ENCODE data around the gene ING4. TPM values are rescaled to one million over a fixed set of nuclear protein-coding genes. Genes with fewer than 3 reads are reported as not detected.

Gene ING4
- total and polyA plus RNA-seq, 12 donors = 17.7 to 32.5 (median 22.6) TPM

DNA sequence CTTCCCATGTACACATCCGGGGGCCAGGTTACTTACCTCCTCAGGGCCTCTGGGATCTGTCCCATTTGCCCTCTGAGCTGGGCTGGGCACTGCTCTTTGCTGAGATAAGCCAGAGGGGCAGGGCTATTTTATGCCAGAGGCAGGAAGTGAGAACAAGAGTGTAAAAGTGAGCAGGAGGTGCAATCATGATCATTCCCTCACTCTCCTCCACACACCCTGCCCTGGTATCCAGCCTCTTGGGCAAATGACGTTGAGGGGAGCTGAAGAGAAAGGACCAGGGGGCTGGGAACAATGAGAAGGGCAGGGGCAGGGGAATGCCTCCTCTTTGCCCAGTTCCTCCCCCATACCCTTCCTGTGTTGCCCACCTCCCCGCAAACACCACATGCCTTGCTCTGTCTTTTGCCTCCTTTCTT lies 31.4 kb downstream of the ING4 start:
- Histone ChIP-seq H3K4me1 (peaks cover 0 to 42% (median 3%) of the 10 kb centered on the region in 9 donors), H3K4me3 (peak overlapping the region in 8 of 10 donors; percentile 2 to 37 (median 24)), H3K27me3 (peaks cover 0 to 4% (median 0%) of the 10 kb centered on the region in 7 donors), H3K36me3 (no peaks in the 10 kb centered on the region), H3K9me3 (no peaks in the 10 kb centered on the region), H3K27ac (peak overlapping the region in 9 of 10 donors; percentile 3 to 85 (median 52))
- TF ChIP-seq, protein P1, sequence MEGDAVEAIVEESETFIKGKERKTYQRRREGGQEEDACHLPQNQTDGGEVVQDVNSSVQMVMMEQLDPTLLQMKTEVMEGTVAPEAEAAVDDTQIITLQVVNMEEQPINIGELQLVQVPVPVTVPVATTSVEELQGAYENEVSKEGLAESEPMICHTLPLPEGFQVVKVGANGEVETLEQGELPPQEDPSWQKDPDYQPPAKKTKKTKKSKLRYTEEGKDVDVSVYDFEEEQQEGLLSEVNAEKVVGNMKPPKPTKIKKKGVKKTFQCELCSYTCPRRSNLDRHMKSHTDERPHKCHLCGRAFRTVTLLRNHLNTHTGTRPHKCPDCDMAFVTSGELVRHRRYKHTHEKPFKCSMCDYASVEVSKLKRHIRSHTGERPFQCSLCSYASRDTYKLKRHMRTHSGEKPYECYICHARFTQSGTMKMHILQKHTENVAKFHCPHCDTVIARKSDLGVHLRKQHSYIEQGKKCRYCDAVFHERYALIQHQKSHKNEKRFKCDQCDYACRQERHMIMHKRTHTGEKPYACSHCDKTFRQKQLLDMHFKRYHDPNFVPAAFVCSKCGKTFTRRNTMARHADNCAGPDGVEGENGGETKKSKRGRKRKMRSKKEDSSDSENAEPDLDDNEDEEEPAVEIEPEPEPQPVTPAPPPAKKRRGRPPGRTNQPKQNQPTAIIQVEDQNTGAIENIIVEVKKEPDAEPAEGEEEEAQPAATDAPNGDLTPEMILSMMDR (IDR thresholded peaks at IDR 0.05) = no peak
- peak in 1 of 2 donors; percentile 31 for DNase-seq
- WGBS, 2 donors = 54 to 59% methylated on average over 3 of the region's 3 CpGs
- intact Hi-C loops (cut with DNase I) = no loop called here
- peak in 7 of 8 donors; percentile 18 to 84 (median 64) for ATAC-seq

DNA sequence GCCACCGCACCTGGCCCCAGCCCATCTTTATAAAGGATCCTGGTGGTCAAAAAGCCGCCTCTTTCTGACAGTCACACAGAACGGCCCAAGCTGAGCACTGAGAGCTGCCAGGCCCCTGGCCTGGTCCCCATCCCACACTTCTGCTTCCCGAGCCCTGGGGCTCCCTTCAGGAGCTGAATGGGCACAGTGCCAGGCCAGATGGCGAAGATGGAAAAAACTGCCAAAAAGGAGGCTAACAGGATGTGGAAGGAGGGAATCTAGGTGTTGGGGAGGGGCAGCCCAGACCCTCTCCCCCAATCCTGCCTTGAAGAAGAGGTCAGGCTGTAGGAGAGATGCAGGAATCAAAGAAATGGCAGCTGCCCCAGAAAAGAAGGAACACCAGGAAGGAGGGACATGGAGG lies 32.2 kb downstream of the ING4 start:
- Histone ChIP-seq H3K27me3 (peaks cover 0 to 4% (median 0%) of the 10 kb centered on the region in 7 donors), H3K27ac (peak overlapping the region in 6 of 10 donors; percentile 3 to 85 (median 58)), H3K4me1 (peaks cover 0 to 34% (median 3%) of the 10 kb centered on the region in 9 donors), H3K9me3 (no peaks in the 10 kb centered on the region), H3K36me3 (no peaks in the 10 kb centered on the region), H3K4me3 (peak overlapping the region in 5 of 10 donors; percentile 22 to 37 (median 24))
- ATAC-seq = no peak
- intact Hi-C loops (cut with DNase I) = no loop called here
- TF ChIP-seq, protein P1 (IDR thresholded peaks at IDR 0.05) = no peak
- DNase-seq = no peak
- 46 to 61% methylated on average over 5 of the region's 5 CpGs for WGBS, 2 donors

- TF ChIP-seq, protein P1 (IDR thresholded peaks at IDR 0.05) = no peak
- Histone ChIP-seq H3K4me3 (no peak overlapping the region), H3K27me3 (peaks cover 0 to 4% (median 0%) of the 10 kb centered on the region in 7 donors), H3K27ac (no peak overlapping the region), H3K4me1 (peaks cover 0 to 28% (median 3%) of the 10 kb centered on the region in 9 donors), H3K36me3 (no peaks in the 10 kb centered on the region), H3K9me3 (no peaks in the 10 kb centered on the region)
- no peak for DNase-seq
- intact Hi-C loops (cut with DNase I) = loop anchor here in 1 of 10 donors (10.0 kb wide), 1 partner anchor 67 kb away; no protein-coding TSS in a partner anchor
- WGBS, 2 donors = 43 to 61% methylated on average over 7 of the region's 7 CpGs
- no peak for ATAC-seq
These were observed 35.3 kb downstream of the ING4 start for GRCh38 chr12:6627616-6628015.

- intact Hi-C loops (cut with DNase I) = loop anchor here in 1 of 10 donors (10.0 kb wide), 1 partner anchor 68 kb away; no protein-coding TSS in a partner anchor
These were observed 36.1 kb downstream of the ING4 start for GRCh38 chr12:6626654-6627283.

More at GRCh38 chr12:6626654-6627283, 36.1 kb downstream of the ING4 start:
- Histone ChIP-seq H3K4me1 (peaks cover 0 to 19% (median 3%) of the 10 kb centered on the region in 9 donors), H3K9me3 (no peaks in the 10 kb centered on the region), H3K27me3 (peaks cover 0 to 4% (median 0%) of the 10 kb centered on the region in 7 donors), H3K27ac (no peak overlapping the region), H3K4me3 (no peak overlapping the region), H3K36me3 (no peaks in the 10 kb centered on the region)
- ATAC-seq (no peak), DNase-seq (no peak)
- TF ChIP-seq, protein P1 (IDR thresholded peaks at IDR 0.05) = no peak
- WGBS, 2 donors = 62 to 66% methylated on average over 8 of the region's 8 CpGs

Measured in heart right ventricle (tissue), 16 donors.